Islet of Langerhans (tissue), 1 donor: ENCODE data around the gene FLVCR2.

ENCODE experiments used
- FAIRE-seq: peaks from one replicate; lab custom pipeline; 2011; peaks lifted over from hg19 to GRCh38; lab: Jason Lieb, UNC

The FLVCR2 gene

DNA sequence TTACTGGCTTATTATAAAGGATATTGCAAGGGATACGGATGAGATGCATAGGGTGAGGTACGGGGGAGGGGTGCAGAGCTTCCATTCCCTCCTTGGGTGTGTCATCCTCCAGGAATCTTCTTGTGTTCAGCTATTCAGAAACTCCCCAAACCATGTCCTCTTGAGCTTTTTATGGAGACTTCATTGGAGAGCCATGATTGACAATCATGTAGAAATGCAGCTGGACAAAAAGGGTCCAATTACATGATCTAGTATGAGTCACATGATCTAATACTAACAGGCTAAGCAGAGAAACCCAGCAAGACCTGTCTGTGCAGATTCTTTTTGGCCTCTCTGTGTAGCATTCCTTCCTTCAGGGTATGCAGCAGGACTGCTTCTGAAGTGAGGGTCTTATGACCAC is 23.9 kb upstream of the FLVCR2 start:
- FAIRE-seq, result no peak

GRCh38 chr14:75558440-75558839 is 20.0 kb upstream of the FLVCR2 start:
- no peak for FAIRE-seq

- FAIRE-seq, result no peak
Measured at GRCh38 chr14:75559045-75559444, 19.4 kb upstream of the FLVCR2 start.

- FAIRE-seq, result no peak
Measured at GRCh38 chr14:75559451-75560222, 18.8 kb upstream of the FLVCR2 start.

- FAIRE-seq, result no peak
Measured at GRCh38 chr14:75561013-75561432, 17.4 kb upstream of the FLVCR2 start.

DNA sequence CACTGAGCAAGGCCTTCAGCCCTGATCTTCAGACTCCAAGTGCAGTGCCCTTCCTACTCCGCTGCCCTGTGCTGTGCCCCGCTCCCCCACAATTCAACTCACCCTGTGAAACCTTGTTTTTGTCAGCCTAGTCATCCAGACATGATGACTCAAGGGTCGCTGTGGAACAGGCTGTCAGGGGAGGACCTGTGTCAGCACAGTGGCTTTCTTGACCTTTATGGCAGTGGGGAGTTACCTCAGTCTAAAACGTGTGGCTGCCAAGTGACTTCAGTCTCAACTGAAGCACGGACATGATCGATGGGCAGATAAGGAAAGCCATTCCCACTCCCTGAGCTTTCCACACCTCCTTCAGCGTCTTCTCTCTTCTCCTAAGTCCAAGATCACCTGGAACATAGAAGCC is 16.3 kb upstream of the FLVCR2 start:
- no peak for FAIRE-seq

DNA sequence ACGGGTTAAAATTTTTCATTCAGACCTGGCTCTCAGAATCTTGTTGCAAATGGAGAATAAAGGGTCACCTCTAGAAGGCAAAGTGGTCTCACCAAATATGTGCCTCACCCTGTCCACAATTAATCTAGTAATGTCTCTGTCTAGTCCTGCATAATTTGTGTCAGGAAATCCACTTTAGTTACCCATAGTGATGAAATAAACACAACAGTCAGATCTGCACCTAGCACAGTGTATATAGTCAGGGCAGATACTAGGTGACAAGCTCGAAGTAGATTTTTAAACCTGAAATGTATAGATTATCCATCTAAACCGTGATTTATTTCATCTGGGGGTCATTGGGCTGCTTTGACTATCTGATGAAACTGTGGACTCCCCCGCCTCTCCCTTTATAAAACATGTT is 15.9 kb upstream of the FLVCR2 start:
- FAIRE-seq, result no peak

- no peak for FAIRE-seq
Measured at GRCh38 chr14:75563931-75564330, 14.5 kb upstream of the FLVCR2 start.

- FAIRE-seq, result no peak
Measured at GRCh38 chr14:75565056-75565455, 13.4 kb upstream of the FLVCR2 start.

GRCh38 chr14:75566321-75566720 is 12.1 kb upstream of the FLVCR2 start:
- no peak for FAIRE-seq

GRCh38 chr14:75566752-75567151 is 11.7 kb upstream of the FLVCR2 start:
- FAIRE-seq, result no peak

DNA sequence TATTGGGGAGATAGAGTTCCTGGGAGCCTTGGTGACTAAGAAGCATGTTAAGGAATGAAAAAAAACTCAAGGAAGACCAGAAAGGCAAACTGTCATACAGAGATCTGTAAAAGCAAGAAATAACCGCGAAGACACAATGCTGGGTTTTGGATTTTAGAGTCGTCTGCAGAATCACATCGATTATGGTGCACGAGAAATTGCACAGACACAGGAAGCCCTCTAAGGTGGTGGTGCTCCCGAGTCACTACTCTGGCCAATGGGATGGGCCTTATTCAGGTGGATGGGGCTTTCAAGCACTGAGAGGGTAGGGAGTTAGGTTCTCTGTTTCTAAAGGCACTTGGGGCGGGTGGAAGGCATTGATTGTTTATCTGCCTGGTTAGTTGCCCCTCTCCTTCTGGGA is 10.3 kb upstream of the FLVCR2 start:
- FAIRE-seq, result no peak

- FAIRE-seq, result no peak
Measured at GRCh38 chr14:75568791-75569190, 9.6 kb upstream of the FLVCR2 start.

DNA sequence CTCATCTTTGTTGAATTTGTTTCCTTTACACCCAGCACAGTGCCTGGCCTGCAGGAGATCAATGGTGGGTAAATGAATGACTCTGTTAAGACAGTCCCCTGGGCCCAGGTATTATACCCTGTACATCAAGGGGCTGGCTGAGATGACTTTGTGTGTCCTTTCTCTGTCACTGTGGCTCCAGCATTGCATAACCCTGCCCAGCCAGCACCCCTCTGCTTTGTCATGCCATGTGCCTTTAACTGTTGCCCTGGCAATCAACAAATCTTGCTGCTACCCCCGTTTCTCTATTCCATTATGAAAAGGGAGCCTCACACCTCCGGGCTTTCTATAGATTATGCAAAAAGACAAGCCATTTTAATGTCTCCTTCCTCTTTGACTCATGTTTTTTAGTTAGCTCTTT is 7.6 kb upstream of the FLVCR2 start:
- FAIRE-seq, result no peak

DNA sequence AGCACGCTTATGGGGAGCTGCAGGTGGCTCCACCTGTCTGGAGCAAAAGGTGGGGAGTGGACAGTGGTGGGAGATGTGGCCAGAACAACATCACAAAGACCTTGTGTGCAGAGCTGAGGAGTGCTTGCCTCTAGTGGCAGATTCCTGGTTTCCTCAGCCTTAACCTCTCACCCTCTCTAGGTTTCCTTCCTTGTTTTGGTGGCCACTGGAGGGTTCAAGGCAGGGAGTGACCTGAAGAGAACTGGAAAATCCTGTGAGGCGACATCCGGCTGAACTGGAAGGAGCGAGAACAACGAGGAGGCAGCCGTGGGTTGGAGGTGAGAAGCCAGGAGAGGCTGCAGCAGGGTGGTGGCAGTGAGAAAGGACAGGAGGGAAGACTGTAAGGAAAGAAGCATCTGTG is 6.3 kb upstream of the FLVCR2 start:
- FAIRE-seq, result no peak

- no peak for FAIRE-seq
Measured at GRCh38 chr14:75577090-75577489, 1.3 kb upstream of the FLVCR2 start.

DNA sequence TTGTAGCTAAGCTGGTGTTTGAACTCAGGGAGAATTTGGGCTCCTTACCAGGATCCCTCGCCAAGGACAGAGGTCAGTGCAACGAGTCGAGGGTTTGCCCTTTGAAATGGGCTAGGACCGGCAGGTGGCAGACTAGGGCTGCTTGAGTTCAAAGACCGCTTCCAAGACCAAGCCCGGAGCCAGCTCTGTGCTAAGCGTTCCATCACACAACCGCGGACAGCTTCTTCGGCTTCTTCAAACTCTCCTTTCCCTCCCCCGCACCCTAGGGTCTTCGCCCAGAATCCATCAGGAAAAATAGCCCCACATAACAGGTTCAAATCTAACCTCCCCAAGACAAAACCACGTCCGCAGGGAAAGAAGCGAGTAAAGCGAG is 705 bp upstream of the FLVCR2 start:
- no peak for FAIRE-seq

GRCh38 chr14:75578786-75579337 is 442 bp downstream of the FLVCR2 start:
- FAIRE-seq, result no peak

- no peak for FAIRE-seq
Measured at GRCh38 chr14:75579338-75579864, 981 bp downstream of the FLVCR2 start.

DNA sequence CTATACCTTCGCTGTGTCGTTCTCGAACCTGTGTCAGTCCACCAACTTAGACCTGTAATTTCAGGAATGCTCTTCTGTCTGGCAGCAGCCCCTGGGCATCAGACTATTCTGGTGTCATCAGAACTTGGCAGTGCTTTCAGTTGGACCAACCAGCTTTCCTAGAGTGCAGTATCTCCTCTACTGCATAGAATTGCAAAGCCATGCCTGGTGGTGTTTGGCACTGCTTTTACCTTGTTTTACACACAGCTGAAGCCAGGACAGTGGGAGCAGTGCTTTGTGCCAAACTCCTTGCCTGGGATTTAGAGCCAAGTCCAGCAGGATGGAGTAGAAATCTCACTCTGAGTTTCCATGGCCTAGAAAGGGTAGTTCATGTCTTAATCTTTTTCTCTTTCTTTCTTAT is 1.5 kb downstream of the FLVCR2 start:
- FAIRE-seq, result no peak

- FAIRE-seq, result no peak
Measured at GRCh38 chr14:75587388-75587787, 9.0 kb downstream of the FLVCR2 start.

GRCh38 chr14:75589931-75590330 is 11.5 kb downstream of the FLVCR2 start:
- no peak for FAIRE-seq

DNA sequence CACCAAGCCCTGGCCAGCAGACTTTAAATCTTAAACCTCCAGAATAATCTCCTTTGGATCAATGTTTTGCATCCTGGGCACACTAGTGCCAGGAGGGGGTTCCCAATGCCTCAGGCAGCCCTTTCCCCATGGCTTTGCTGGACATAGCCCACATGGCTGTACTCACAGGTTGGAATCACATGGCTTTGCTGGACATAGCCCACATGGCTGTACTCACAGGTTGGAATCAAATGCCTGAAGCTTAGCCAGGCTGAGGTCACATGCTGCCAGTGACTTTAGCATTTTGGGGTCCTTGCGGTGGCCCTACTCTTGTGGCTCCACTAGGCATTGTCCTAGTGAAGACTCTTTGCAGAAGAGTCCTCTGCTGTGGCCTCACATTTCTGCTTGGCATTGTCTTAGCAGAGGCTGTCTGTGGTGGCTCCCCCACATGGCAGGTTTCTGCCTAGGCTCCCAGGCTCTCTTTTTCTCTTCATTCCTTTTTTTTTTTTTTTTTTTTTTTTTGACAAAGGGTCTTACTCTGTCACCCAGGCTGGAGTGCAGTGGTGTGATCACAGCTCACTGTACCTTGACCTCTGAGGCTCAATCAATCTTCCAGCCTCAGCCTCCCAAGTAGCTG is 13.0 kb downstream of the FLVCR2 start:
- FAIRE-seq, result no peak
